Gastroesophageal sphincter (tissue), 3 donors: ENCODE data around the gene SRBD1.

Source experiments
- CTCF ChIP-seq, 4 experiments: fragments of 200-600 bp in 2 of 4; fragments of 450-650 bp in 2 of 4; sonication (generic) in 1 of 4; IDR thresholded peaks; one replicate each; pipeline ENCODE4 v1.5.1; 2017 to 2019; ENCODE audit warnings: antibody characterized with exemption in 4 of 4, mild to moderate bottlenecking in 2 of 4, moderate library complexity in 2 of 4
- EP300 ChIP-seq: sonication (generic); formaldehyde crosslinking; IDR thresholded peaks from one replicate; pipeline ENCODE4 v1.6.1; 2017; ENCODE audit warnings: antibody characterized with exemption, mild to moderate bottlenecking
- POLR2A ChIP-seq, 2 donors: fragments of 450-650 bp; IDR thresholded peaks; one replicate each; pipeline ENCODE4 v1.6.1; 2017; ENCODE audit warnings: antibody characterized with exemption in 2 of 2, mild to moderate bottlenecking in 2 of 2, moderate library complexity in 1 of 2
- POLR2AphosphoS5 ChIP-seq: sonication (generic); formaldehyde crosslinking; IDR thresholded peaks from one replicate; pipeline ENCODE4 v1.6.1; 2017; ENCODE audit warnings: antibody characterized with exemption

GRCh38 chr2:45524016-45524415, 87.1 kb downstream of the SRBD1 start:
- TF ChIP-seq POLR2A (IDR thresholded peaks at IDR 0.05) = no peak
- TF ChIP-seq EP300 = no peak
- TF ChIP-seq CTCF (IDR thresholded peaks at IDR 0.05) = no peak
- no peak for TF ChIP-seq POLR2AphosphoS5
